GM21619 (cell line): Measurements from ENCODE around the gene UBE2L5.

Source experiments
- ATAC-seq: cut with Tn5 transposase; IDR thresholded peaks from one replicate; pipeline ENCODE4 v1.9.1; 2021; ENCODE audit not compliant: unreplicated experiment

Gene UBE2L5

DNA sequence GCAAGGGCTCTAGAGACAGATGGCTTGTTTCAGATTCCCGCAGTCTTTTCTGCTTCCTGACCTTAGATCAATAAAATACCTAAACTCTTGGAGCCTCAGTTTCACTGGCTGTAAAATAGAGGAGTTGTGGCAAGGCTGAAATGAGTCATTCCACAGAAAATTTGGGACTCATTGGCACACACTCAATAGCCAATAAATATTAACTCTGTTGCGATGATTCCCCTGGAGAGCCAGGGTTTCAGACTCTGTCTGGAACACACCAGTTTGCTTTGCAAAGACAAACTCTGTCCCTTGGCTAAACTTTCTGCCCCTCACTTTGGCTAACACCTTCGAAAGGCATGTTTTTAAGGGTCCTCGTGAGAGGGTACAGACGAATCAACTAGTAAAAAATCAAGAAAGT lies 18.1 kb upstream of the UBE2L5 start:
- no peak for ATAC-seq

DNA sequence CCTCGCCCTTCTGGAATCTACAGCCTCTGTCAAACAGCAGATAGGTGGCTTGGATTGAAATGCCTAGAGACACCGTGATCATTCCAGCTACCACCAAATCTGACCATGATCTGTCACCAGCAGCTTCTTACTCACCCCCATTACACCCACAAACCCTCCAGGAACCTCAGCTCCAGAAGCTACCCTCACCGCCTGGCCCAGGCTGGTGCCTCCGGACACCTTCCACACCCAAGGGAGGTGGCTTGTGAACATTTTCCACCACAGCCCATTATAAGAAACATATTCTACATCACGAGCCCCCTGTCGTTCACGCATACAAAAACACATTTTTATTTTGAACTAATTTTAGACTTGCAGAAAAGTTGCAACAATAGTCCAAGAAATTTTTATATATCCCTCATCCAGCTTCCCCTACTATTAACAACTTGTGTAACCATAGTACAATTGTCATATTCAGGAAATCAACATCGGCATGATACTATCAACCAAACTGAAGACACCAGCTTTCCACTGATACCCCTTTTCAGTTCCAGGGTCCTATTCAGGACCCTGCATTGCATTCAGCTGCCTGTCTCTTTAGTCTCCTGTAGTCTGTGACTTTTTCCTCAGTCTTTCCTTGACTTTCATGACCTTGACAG lies 15.4 kb upstream of the UBE2L5 start:
- ATAC-seq, result no peak

DNA sequence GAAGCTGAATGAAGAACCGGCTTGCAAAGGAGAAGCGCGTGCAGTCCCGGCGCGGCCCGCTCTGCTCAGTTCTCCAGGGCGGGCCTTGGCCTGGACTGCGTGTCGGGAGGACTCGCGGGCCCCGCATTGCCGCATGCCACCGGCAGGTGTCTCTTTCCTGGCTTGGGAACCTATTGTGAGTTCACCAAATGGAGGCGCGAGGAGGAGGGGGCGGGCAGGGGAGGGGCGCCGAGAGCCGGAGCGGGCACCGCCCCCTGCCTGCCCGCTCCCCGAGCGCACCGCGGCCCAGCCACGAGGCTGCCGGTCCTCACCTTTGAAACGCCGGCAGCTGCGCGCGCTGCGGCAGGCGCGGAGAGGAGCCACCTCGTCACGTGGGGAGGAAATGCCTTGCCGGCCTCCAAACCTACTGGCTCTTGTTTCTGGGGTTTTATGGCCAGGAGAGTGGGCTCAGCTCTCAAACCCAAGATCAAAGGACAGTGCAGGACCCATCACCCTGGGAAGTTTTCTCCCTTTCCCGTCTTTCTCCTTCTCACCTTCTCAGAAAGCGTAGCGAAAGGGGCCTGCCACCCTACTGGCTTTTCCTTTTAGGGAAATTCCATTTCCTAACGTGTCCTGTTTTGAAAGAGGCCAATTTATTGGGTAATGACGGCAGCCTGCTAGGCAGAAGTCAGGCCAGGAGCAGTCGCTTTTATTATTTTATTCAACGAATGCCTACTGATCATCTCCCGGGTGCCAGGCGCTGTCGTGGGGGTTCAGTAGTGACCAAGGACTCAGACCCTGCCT lies 13.8 kb upstream of the UBE2L5 start:
- ATAC-seq, result peak; percentile 93

GRCh38 chr13:30409886-30410704 lies 12.2 kb upstream of the UBE2L5 start:
- no peak for ATAC-seq

- ATAC-seq, result no peak
These were observed 11.6 kb upstream of the UBE2L5 start for GRCh38 chr13:30410705-30411125.

GRCh38 chr13:30412346-30412745 lies 9.9 kb upstream of the UBE2L5 start:
- no peak for ATAC-seq

- ATAC-seq, result no peak
These were observed 8.5 kb upstream of the UBE2L5 start for GRCh38 chr13:30413842-30414241.

- peak; percentile 66 for ATAC-seq
These were observed 6.8 kb upstream of the UBE2L5 start for GRCh38 chr13:30415430-30416030.

GRCh38 chr13:30416471-30416870 lies 5.8 kb upstream of the UBE2L5 start:
- ATAC-seq, result no peak

DNA sequence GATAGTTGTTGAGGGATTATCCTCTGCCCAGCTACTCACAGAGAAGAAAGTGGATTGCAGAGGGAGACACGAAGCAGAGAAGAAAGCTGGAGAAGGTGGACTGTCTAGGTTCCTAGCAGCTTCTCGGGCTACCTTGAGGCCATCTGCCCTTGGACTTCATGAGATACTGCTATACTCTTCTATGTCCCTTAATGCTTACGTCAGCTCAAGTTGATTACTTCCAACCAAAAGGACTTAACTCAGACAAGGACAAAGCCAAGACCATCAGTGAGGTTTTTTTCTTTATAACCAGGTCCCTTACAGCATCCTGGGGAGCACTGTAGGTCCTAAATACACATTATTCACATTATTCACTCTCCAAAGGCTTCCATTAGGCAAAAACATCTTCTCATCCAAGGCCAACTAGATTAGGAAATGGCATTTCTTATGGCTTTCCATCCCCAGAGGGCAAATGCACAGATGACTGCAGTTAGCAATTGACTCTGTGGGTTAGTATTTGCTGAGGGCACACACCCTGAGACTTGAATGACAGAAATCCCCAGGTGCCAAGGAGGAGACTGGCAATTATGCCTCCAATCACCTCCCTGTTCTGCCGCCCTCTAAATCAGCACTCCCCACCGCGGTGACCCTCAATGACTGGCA lies 4.1 kb upstream of the UBE2L5 start:
- ATAC-seq, result no peak

DNA sequence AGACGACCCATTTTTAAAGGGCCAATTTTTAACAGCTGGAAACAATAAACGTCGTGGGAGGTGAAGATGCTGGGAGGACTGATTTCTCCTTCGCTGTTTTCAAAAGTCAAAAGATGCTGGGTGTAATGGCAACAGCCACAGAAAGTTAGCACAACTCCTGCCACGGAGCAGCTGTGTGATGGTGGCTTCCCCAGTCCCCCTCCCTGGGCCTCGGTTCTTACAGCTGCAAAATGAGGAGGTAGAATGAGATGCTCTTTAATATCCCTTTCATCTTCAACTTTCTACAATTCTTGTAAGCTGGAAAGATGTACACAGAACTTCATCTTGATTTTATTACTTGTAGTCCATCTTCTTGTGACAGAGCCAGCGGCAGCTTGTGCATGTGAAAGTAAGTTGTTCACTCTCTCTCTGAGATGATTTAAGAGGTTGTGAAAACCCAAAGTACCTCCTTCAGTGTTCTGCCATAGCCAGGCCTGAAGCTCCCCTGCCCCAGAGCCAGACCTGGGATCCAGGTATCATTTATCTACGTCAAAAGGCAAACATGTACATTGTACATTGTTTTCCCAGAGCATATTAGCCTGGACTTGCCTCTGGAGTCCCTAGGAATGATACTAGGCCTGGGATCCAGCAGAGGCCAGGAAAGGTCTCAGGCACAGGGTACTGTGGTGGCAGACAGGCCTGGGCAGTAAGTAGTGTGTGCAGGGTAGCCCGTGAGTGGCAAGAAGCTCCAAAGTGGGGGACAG lies 3.4 kb upstream of the UBE2L5 start:
- no peak for ATAC-seq

- ATAC-seq, result peak; percentile 37
These were observed 920 bp upstream of the UBE2L5 start for GRCh38 chr13:30421093-30422053.

GRCh38 chr13:30423891-30424290 lies 1.6 kb downstream of the UBE2L5 start:
- ATAC-seq, result no peak

DNA sequence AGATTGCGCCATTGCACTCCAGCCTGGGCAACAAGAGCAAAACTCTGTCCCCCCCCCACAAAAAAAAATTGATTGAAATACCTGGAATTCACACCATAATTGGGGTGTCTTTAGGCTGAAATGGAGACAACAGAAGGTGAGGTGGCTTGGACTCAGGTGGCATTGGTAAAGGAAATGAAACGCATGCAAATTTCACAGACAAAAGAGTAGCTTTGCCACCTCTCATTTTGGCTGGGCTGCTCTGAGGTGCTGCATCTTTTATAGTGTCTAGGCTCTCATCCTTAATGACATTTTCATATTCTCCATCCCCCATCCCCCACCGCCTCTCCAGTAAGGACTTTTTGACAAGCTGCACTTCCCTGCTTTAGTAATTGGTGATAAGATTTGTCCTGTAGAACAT lies 6.9 kb downstream of the UBE2L5 start:
- ATAC-seq, result no peak

DNA sequence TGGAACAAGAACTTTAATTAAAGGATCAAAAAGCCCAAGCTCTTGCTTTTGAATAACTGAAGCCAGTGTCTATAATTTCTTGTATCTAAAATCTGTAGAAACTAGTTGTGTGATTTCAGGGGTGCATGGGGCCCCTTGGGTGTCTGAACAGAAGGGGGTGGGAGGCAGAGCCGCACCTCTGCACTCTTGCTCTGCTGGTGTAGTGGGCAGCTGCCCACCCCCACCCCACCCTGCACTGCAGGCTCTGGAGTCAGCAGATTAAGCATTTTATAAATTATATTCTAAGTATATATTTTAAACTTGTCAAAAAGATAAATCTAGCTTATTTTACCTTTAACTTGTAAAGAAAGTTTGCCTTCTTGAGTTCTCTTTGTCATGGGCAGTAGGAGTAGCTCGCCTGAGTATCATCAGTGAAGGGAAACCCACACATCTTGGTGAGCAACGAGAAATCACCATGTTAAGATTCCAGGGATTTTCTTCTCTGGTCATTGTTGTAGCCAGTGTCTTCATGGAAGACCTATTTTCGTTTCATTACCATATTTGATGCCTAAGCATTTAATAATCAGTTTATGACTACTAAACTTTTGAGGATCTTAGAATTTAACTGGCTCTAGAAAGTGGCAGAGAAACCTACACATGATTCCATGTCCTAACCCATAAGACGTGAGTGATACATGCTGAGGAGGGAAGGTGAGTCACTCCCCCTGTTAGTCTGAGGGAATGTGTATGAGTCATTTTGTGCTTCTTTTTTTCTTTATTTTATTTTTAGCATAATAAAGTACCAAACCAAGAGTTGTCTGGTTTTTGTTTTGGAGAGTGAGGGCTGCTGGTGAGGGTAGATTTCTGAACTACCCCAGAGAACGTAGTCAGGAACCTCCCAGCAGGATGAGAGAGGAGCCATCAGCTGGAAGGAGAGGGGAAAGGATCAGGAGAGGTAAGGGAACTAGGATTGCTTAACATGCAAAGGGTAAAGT lies 7.7 kb downstream of the UBE2L5 start:
- peak; percentile 68 for ATAC-seq

DNA sequence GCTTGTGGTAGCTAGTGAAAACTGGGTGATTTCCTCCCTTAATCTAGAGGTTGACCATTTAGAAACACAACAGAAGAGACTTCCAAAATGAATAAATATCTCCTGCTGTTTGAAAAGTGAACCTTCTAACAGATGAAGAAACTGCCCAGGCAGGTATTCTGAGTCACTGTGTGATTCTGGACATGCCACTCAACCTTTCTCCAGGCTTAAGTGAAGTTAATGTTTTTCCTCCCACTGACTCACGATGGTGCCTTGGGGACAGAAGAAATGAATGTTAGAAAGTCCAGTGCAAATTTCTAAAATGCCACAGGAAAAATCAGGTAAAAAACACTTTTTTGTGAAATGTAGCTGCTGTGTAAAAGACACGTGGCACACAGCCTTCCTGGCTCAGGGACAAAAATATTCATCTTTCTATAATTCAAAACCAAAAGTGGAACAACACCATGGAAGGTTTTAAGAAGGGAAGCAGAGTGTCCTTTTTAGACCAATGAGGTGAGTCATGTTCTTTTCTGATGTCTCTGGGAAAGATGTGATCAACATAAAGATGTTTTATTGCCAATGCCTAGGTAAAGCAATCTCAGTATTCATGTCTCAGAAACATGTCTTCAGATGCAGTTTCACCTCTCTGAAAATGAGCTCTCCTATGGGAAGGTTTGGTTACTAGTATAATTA lies 9.1 kb downstream of the UBE2L5 start:
- ATAC-seq, result peak; percentile 46

DNA sequence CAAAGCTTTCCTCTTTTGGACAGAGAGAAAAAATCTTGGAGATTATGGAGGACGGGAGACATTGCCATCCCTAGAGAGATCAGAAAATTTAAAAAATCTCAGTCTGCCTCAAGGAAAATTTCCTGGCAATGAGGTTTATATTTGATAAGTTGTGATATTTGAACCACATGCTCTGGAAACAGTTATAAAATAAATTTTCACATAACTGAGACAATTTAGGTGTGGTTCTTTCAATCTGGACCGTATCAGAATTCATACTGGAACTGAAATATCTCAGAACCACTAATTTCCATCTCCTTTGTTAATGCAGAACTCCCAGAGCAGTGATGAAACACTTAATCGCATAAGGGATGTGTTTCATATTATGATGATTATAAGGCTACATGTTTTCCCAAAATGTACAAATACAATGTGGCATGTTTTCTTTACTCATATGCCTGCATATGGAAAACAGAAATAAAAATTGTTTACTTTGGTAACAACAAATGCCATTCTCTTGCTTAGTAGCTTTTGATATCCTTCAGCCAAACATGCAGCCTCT lies 13.7 kb downstream of the UBE2L5 start:
- ATAC-seq, result no peak
